ELF-1 (cell line): ENCODE measurements around the gene ECM1.

Source experiments
- DNase-seq: peaks from one replicate; pipeline ENCODE4 v3.0.0-alpha.2; 2016; ENCODE audit warnings: low read depth, low spot score

ECM1 gene

DNA sequence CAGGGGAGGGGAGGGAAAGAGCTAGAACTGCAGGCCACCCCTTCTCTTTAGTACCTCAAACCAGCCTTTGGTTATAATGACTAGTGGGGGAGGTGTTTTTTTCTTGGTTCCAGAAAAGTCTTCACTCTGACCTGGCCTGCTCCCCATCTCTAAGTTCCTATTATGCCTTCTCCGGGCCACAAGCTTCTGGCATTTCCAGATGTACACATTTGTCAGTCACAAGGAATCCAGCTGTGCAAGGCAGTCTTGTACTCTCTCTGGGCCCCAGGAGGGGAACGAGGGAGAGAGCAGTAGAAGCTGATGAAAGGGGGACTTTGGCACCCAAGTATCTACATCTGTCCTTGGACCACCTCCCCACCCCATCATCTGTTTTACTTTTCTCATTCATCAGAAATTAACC, 4.9 kb downstream of the ECM1 start:
- DNase-seq: no peak

DNA sequence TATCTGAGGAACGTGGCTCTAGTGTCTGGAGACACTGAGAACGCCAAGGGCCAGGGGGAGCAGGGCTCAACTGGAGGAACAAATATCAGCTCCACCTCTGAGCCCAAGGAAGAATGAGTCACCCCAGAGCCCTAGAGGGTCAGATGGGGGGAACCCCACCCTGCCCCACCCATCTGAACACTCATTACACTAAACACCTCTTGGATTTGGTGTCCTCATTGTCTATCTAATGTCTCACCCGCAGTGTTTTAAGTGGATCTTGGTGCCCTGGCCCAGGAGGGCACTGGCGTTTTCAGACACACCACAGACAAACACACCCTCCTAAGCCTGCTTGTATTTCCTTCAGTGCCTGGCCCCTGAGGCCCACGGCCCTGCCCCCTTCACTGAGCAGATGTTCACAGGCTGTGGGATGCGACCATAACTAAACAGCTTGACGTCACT, 5.5 kb downstream of the ECM1 start:
- no peak for DNase-seq

DNA sequence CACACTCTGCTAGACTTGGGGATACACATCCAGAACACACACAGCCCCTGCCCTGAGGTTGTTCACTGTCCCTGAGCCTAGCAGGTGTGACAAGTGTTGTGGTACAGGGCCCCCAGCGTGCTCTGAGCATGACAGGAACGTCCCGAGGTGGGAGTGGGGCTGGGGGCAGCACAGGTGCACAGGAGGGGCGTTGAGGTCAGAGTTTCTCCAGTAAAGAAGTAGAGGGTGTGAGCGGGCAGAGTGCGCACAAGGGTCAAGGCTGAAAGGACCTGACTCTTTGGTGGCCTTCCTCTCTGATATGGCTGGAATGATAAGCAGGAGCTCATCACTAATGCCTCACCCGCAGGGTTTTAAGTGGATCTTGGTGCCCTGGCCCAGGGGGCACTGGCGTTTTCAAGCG, 6.4 kb downstream of the ECM1 start:
- DNase-seq: no peak

DNA sequence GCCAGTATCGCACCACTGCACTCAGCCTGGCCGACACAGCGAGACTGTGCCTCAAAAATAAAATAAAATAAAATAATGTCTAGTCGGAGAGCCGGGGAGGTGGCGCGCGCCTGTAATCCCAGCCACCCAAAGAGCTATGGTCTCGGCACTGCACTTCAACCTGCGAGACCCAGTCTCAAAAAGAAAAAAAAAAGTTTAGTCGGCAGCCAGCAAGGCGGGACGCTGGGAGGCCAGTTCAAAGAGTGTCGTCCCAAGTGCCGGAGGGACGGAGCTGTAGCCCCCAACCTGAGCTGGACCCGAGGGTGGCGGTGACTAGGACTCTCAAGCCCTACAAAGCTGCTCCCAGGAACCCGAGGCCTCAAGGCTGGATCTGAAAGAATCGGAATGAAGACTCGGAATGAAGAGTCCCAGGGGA, 7.0 kb downstream of the ECM1 start:
- no peak for DNase-seq

DNA sequence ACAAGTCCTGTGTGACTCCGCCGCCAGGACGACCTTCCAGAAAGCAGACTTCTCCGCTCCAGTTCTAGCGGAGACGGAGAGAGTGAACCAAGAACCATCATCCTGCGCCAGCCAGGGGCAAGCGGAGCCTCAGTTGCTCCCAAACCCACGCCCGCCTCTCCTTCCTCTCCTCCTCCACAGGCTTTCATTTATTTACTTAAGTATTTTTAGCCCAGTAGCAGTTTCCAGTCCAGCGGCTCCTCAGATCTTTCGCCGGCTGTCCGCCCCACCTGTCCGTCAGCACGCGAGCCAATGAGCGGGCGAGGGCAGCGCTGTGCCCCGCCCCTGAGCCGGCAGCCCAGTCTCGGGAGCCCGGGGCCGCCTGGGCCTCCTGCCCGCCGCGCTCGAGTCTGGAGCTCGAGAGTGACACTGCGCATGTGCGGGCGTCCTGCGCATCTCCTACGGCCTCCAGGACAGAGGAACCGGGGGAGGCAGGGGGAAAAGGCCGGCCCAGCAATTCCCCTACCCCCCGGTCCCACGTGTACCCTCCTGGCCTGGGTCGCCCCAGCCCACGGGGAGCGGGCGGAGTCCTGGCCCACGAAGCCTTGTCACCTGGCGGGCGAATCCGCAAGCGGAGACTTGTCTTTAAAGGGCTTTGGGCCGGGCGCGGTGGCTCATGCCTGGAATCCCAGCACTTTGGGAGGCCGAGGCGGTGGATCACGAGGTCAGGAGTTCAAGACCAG, 7.6 kb downstream of the ECM1 start, which contains the start of gene FALEC:
FALEC (plus strand) TSS at position 425 of the 722 bp plus-strand sequence.
- peak; percentile 99 for DNase-seq

DNA sequence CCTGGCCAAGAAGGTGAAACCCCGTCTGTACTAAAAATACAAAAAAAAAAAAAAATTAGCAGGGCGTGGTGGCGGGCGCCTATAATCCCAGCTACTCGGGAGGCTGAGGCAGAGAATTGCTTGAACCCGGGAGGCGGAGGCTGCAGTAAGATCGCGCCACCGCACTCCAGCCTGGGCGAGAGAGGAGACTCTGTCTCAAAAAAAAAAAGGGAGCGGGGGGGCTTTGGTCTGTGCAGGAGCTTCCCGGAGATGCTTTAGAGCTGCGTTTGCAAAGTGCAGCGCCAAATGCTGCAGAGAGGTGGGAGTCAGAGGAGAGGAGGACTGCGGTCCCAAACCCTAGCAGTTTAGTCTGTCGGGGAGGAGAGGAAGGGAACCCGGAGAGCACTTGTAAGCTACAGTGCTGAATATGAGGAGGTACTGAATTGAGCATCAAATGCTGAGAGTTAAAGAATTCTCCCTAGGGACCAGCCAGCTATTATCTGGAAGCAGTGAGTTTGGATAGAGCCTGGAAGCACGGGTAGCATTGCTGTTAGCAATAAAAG, 8.2 kb downstream of the ECM1 start:
- DNase-seq: peak; percentile 52

DNA sequence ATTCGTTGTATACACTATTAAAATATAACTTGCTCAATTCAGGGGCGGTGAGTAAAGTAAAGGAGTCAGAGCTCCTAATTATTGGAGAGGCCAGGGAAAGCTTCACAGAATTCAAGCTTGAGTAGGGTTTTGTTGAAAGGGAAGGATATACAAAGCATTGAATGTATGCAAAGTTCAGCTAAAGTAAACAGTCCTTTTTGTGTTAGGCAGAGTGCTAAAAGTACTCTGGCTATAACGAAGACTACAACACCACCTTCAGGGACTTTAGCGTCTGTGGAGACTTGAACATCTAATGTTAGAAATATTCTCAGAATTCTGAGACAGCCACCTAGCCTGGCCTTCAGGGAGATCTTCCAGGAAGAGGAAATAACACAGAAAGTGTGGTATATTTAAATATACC, 8.7 kb downstream of the ECM1 start:
- no peak for DNase-seq

DNA sequence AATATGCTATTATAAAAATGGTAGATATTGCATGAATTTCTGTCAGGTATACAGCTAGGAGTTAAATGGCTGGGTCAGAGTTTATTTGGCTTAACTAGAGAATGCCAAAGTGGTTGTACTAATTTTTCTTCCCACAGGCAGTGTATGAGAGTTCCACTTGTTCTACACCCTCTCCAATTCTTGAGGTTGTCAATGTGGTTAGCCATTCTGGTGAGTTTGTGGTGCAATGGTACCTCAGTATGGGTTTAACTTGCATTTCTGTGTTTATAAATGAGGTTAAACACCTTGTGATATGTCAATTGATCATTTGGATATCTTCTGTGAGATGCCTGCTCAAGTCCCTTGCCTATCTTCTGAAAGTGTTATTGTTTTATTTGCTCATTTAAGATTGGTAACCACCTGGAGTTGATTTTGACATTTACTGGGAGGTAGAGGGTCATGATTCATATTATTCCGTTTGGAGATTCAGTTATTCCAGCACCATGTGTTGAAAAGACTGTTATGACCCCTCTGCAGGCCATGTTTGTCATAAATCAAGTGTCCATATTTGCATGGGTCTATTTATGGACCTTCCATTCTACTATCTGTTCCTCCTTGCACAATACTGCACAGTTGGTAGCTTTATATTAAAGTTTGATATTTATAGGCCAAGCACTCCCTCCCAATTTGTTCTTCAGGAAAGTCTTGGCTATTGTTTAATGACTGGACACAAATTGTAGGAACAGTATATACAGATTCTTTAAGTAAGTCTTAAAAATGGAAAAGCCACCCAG, 13.5 kb downstream of the ECM1 start:
- no peak for DNase-seq

DNA sequence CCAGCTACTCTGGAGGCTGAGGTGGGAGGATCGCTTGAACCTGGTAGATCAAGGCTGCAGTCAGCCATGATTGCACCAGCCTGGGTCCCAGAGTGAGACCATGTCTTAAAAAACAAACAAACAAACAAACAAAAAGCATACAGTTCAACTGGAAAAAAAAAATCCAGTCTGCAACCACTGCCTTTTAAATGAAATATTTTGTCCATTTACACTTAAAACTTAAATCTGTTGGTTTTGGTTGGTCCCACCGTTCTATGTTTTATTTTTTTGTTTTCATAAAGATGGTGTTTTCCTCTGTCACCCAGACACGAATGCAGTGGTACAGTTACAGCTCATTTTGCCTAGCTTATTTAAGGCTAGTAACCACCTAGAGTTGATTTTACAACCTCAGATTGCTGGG, 17.4 kb downstream of the ECM1 start:
- no peak for DNase-seq

DNA sequence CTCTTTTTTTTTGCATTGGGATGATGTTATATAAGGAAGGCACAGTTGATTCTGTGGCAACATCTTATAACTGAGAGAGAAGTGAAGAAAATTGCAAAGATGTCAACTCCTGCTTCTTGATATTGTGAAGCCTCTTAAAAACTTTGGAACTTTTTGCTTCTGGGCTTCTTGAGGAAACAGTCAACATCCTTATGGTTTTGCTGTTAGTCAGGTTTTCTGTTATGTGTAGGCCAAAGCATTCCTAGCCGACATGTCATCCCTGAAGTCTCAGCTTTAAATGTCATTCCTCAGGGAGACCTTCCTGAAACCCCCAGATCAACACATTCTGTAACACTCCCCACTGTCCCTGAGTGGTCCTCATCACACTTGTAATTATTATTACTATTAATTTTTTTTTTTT, 20.3 kb downstream of the ECM1 start:
- no peak for DNase-seq

DNA sequence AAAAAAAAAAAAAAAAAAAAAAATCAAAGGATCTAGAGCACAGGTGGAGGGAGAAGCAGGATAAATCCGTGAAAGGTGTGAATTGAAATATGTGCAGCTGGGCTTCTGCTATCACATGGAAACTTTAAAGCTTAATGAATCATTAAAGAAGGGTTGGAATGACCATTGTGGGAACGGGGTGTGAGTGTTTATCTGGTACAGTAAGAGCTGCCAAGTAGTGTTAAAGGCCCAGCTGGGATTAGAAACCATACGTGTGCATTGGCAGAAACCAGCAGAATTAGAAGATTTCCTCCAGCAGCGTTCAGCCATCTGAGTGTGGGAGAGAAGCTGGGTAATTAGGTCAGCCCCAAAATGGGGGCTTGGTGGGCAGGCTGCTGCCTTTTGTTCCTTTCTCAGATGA, 21.1 kb downstream of the ECM1 start:
- DNase-seq: no peak

DNA sequence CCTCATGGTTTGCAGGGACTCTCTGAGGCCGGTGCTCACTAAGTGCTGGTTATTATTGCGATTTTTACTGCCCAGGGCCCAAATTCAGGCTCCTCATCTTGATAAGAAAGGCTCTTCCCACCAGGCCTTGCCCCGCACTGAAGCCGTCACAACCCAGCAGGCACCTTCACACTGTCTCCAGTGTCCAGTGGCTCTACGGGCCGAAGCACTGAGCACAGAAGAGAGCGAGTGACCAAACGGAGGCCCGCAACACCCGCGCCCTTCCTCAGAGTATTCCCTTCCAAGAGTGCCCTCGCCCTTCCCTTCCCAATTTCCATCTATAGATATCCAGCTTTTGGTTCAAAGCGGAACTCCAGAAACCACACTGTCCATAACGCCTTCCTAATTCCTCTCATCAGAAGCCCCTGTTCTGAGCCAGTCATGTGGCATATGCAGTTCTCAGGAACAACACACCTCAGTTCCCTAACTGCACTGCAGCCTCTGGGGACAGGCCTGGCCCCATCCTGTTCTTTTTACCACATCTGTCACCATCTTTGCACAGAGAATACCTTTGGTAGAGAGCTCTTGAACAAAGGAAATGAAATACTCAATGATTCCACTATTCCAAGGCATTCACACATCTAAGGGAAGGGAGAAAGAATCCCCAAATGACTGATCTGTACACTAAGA, 22.7 kb downstream of the ECM1 start:
- no peak for DNase-seq

DNA sequence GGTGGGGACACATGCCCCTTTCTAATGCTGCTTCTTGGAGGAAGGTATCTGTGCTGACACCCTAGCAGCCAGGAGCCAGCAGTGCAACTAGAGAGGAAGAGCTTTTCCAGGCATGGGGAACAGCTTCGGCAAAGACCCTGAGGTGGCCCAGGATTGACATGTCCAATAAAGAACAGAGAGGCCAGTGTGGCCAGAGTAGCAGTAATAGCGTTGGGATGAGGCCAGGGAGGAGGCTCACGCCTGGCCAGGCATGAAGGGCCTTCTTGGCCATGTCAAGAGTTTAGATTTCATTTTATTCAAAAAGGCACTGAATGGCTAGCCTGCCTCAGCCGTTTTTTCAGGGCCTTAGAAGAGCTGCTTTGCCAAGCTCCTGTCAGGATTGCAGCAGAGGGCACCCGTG, 25.0 kb downstream of the ECM1 start:
- no peak for DNase-seq

DNA sequence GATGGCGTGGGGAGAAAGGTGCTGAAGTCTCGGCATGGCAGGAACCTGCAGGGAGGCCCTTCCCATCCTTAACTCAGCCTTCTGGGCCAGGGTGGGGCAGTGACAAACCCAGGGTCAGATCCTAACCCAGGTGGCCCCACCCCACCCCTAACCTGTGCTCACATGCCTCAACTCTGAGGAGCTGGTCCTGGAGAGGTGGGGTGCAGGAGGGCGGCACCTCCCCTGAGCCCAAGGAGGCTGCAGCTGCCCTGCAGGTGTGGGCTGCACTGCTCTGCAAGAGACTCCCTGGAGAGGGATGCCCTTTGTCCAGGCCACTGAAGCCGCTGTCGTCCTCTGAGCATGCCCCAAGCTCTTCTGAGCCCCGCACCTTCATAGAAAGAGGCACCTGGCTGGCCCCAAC, 26.1 kb downstream of the ECM1 start:
- DNase-seq: no peak

DNA sequence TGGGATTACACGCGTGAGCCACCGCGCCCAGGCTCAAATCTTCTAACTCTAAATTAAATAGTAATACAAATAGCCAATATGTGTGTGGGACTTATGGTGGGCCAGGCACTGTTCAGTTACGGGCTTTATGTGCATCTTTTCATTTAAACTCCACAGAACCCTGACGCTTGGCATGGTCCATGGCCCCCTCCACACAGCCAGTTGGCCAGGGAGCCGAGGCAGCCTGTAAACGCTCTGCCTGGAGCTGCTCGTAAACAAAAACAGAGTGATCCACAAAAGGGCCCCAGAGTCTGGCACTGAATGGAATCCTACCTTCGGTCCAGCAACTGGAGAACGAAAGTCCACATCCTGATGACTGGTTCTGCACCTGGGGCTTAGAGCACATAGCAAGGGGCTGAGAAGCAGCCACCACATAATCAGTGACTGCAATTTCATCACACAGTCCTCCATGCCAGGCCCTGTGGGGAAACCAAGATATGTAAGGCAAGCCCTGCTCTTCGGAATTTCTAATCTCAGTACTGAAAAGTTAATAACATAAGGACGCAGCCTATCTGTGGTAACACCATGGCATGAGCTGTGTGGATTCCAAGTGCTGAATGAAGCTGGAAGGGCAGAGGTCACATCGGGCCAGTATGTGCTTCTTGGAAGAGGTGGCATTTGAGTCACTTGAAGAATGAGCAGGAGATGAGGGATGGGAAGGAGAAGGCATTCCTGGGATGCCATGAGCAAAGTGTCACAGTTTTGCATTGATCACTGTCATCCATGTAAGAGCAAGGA, 27.8 kb downstream of the ECM1 start:
- peak; percentile 55 for DNase-seq

DNA sequence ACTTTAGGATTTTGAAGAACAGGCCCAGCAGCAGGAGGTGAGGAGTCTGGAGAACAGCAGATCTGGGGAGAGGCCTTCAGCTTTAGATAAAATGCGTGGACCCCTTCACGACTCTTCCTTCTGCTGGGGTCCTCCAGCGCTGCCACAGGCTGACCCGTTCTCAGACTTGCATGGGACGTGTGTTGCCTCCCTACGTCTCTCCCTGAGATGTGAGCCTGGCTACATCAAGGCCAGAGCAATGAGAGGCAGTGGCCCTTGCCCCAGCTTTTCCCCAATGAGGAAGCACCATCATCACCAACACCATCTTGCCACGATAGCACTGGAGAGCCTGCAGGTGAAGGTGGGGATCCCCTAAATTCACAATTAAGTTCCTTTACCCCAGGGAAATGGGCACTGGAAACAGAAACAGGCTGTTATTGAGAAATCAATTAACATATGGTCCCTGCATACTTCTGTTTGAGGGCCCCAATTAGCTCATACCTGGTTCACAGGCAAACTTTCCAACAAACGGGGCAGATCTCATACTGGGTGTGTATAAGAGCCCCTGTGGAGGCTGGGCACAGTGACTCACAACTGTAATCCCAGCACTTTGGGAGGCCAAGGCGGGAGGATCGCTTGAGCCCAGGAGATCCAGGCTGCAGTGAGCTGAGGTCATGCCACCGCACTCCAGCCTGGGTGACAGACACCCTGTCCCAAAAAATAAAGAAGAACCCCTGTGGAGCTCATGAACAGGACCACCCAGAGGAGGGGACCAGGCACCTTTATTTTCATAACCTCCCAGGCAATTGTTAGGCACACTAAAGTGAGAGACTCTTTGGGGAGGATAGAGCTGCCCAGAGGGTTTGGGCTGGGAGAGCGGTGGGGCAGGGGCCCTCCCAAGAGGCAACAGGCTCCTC, 29.2 kb downstream of the ECM1 start:
- no peak for DNase-seq

DNA sequence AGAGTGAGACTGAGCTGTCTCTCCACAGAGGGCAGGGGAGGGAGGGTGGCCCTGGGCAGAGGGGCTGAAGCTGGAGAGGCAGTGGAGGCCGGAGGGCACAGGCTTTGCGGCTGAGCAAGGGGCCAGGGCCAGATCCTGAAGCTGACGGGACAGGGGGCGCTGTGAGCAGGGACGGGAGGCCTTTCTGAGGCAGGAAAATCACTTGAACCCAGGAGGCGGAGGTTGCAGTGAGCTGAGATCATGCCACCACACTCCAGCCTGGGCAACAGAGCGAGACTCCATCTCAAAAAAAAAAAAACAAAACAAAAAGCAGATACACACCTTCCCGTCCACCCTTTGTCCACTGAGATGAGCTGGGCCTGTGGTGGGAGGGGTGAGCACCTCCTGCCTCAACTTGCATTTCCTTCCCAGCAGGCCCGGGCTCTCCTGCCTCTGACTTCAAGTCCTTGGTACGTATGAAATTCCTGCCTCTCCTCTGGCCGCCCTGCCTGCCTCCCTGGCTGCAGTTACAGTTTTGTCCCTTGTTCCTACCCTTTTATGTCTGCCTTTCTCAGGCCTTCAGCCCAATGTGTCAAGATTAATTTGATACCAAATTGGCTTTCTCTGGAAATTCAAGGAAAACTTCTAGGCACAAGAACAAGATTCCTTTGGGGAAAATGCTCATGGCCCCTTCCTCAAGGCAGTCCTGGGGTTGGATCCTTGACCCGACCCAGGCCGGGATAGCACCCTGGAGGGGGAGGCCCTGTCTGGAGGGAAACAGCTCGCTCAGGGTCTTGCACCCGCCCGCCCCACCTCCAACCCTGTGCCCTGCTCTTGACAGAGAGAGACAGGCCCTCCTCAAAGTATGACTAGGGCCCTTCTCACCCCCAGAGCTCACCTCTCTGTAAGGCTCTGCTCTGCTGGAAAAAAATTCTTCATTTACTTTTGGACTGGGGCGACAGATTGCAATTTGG, 30.1 kb downstream of the ECM1 start:
- peak; percentile 54 for DNase-seq

DNA sequence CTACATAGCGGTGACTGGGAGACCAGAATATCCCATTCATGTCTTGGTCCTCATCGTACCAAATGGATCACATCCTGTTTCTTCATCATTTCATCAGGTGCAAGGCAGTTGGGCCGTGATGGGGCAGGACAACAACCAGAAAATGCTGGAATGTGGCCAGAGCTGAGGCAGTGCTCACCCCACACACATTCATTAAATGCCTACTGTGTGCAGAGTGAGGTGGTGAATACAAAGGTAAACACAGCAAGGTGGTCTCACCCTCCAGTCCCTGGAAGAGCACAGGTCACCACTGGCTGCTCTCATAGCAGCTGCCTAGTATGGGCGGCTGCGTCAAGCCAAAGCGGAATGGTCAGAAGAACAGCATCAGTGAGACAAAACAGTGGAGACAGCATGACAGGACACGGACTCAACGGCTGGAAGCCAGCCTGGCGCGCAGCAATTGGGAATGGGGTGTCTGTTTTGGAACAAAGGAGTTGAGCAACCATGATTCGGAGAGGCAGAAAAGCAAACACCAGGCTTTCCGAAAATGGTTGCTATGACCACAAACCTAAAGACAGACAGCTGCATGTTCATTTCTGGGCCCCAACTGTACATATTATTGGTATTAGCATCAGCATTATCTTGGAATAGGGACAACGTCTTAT, 35.7 kb downstream of the ECM1 start:
- DNase-seq: no peak

DNA sequence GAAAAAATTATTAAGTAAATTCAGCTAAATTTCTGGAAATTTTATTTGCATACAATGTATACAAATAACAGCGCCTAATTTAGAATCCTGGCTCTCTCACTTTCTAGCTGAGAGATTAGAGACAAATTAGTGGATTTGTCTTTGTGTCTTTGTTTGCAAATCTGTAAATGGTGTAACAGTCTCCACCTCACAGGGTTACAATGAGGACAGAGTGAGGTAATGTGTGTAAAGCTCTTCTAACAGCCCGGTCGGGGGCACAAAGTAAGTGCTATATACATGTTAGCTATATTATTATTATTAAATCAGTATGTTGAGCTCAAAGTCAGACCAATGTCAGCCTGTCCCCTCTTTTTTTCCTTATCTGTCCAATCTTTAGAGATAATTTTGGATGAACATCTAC, 36.3 kb downstream of the ECM1 start:
- no peak for DNase-seq
